HepG2 (cell line): ENCODE data around the gene NFYC. TPM values are rescaled to one million over a fixed set of nuclear protein-coding genes. Genes with fewer than 3 reads are reported as not detected.

Source experiments
- ATAC-seq: fragments of 200-7000 bp; cut with Tn5 transposase; 3 replicates; pipeline ENCODE4 v1.9.1; 2020; ENCODE audit warnings: mild to moderate bottlenecking, moderate library complexity
- BruUV-seq: library from RNA; stranded (reverse); fragments of 400-500 nt; replicated peaks from 2 replicates; lab custom pipeline; 2021; lab: Mats Ljungman, UMichigan
- CTCF ChIA-PET: fragments of 300-600 bp; formaldehyde crosslinking; extraction: SDS; loops from one replicate; lab custom pipeline; 2021; ENCODE audit warnings: low total read pairs, inconsistent platforms, low intra/inter-chr PET ratio; lab: Yijun Ruan, JAX
- POLR2A ChIA-PET: fragments of 350-600 bp; sonication (Branson Sonifier 250); formaldehyde crosslinking; loops from one replicate; lab custom pipeline; 2020; ENCODE audit warnings: antibody characterized with exemption, inconsistent platforms; lab: Yijun Ruan, JAX
- DNase-seq: peaks from one replicate; pipeline ENCODE4 v3.0.0-alpha.2; 2015; ENCODE audit warnings: low spot score
- FAIRE-seq: peaks from 3 replicates; lab custom pipeline; 2011; peaks lifted over from hg19 to GRCh38; lab: Jason Lieb, UNC
- H2AFZ ChIP-seq: one replicate; pipeline ENCODE4 v1.6.1; 2011; ENCODE audit warnings: low read length, inconsistent platforms
- H3K27ac ChIP-seq: fragments of 300-600 bp; 3 replicates; pipeline ENCODE4 v1.8.0; 2011; ENCODE audit warnings: mixed run types, mild to moderate bottlenecking, mixed read lengths, low read length, inconsistent platforms; ENCODE audit not compliant: insufficient read depth; ENCODE audit errors: extremely low read length
- H3K27me3 ChIP-seq, 2 experiments: fragments of 200-600 bp in 1 of 2; 2 replicates in 1 of 2; 3 replicates in 1 of 2; pipeline versions ENCODE4 v1.6.0 to v1.8.0; 2011; ENCODE audit warnings: low read length in 2 of 2, mild to moderate bottlenecking in 2 of 2, moderate library complexity in 2 of 2, inconsistent platforms in 1 of 2; ENCODE audit not compliant: insufficient read depth in 2 of 2, control insufficient read depth in 1 of 2
- H3K36me3 ChIP-seq, 2 experiments: fragments of 200-600 bp in 1 of 2; replicated peaks in 1 of 2; 2 replicates in 1 of 2; 3 replicates in 1 of 2; pipeline versions ENCODE4 v1.5.1 to v1.8.0; 2011; ENCODE audit warnings: low read length in 2 of 2, inconsistent platforms in 1 of 2; ENCODE audit not compliant: insufficient read depth in 2 of 2, control insufficient read depth in 1 of 2
- H3K4me1 ChIP-seq: 2 replicates; pipeline ENCODE4 v1.5.1; 2012; ENCODE audit warnings: low read length, inconsistent platforms; ENCODE audit not compliant: insufficient read depth
- H3K4me2 ChIP-seq: 2 replicates; pipeline ENCODE4 v1.6.0; 2011; ENCODE audit warnings: low read depth, low read length, inconsistent platforms
- H3K4me3 ChIP-seq, 3 experiments: fragments of 200-600 bp in 1 of 3; sonication (generic), shearing (Covaris generic) in 1 of 3; replicated peaks in 1 of 3; 2 replicates each; pipeline ENCODE4 v1.5.1; 2011 to 2016; ENCODE audit warnings: low read length in 3 of 3, inconsistent platforms in 2 of 3, low read depth in 2 of 3, mild to moderate bottlenecking in 2 of 3, control low read depth in 1 of 3, mixed read lengths in 1 of 3; ENCODE audit not compliant: insufficient read depth in 1 of 3
- H3K79me2 ChIP-seq: one replicate; pipeline ENCODE4 v1.6.1; 2011; ENCODE audit warnings: low read length, inconsistent platforms; ENCODE audit not compliant: insufficient read depth
- H3K9ac ChIP-seq: 2 replicates; pipeline ENCODE4 v1.6.0; 2011; ENCODE audit warnings: mild to moderate bottlenecking, low read depth, low read length, inconsistent platforms; ENCODE audit not compliant: insufficient read depth
- H3K9me3 ChIP-seq: 2 replicates; pipeline ENCODE4 v1.5.1; 2012; ENCODE audit warnings: mild to moderate bottlenecking, low read length
- H4K20me1 ChIP-seq: 2 replicates; pipeline ENCODE4 v1.6.0; 2011; ENCODE audit warnings: inconsistent platforms, mild to moderate bottlenecking, low read length, moderate library complexity; ENCODE audit not compliant: insufficient read depth
- KMT2B ChIP-seq: IDR thresholded peaks from 2 replicates; pipeline ENCODE4 v1.6.1; 2016; ENCODE audit warnings: missing genetic modification reagents, missing compliant biosample characterization
- SATB2 ChIP-seq: sonication (generic); formaldehyde crosslinking; IDR thresholded peaks from 2 replicates; pipeline ENCODE4 v1.5.0; 2020; ENCODE audit warnings: missing genetic modification reagents
- ZNF205 ChIP-seq: IDR thresholded peaks from 2 replicates; pipeline ENCODE4 v1.6.1; 2018; ENCODE audit warnings: missing biosample characterization, missing genetic modification reagents
- ZNF484 ChIP-seq: sonication (generic); formaldehyde crosslinking; IDR thresholded peaks from 2 replicates; pipeline ENCODE4 v1.5.1; 2020; ENCODE audit warnings: mild to moderate bottlenecking, low read depth, missing genetic modification reagents, borderline replicate concordance
- ZNF549 ChIP-seq: sonication (generic); formaldehyde crosslinking; IDR thresholded peaks from 2 replicates; pipeline ENCODE4 v1.5.0; 2020; ENCODE audit warnings: missing genetic modification reagents
- ZNF652 ChIP-seq: IDR thresholded peaks from 2 replicates; pipeline ENCODE4 v1.6.1; 2016; ENCODE audit warnings: low read depth, borderline replicate concordance
- ZNF678 ChIP-seq: sonication (generic); formaldehyde crosslinking; IDR thresholded peaks from 2 replicates; pipeline ENCODE4 v1.4.0; 2020; ENCODE audit warnings: mild to moderate bottlenecking, missing genetic modification reagents
- WGBS: methylation state at CpG from one replicate; pipeline ENCODE4 v1.1.6; 2017; ENCODE audit warnings: low lambda C conversion rate; 5-methylcytosine and 5-hydroxymethylcytosine counted together
- in situ Hi-C: cut with HindIII; loops from 2 replicates; pipeline ENCODE4 v1.10.0; 2017; ENCODE audit warnings: low pct_unique_long_range_greater_than_20kb; ENCODE audit not compliant: extremely low pct_ligation_motif_present
- intact Hi-C: fragments of 100-400 bp; cut with micrococcal nuclease; formaldehyde crosslinking; loops from one replicate; pipeline ENCODE4 v1.10.0; 2022; ENCODE audit not compliant: unreplicated experiment
- polyA plus RNA-seq, 8 experiments: library from polyadenylated mRNA; depleted of rRNA in 3 of 8; stranded (reverse) in 7 of 8; unstranded in 1 of 8; fragments of >200 nt; fragmentation: Illumina TruSeq in 4 of 8; extraction: Trizol in 4 of 8; gene quantifications; 2 replicates each; pipeline versions ENCODE4 v1.2.1 to v1.2.3, GENCODE V29; 2011 to 2016; ENCODE audit warnings: low read depth in 4 of 8, missing spikeins in 1 of 8, mixed read lengths in 1 of 8; ENCODE audit not compliant: insufficient read depth in 1 of 8
- total RNA-seq, 5 experiments: library from RNA; depleted of rRNA; stranded (reverse); fragments of >200 nt; fragmentation: Illumina TruSeq; extraction: Trizol; gene quantifications; 2 replicates each; pipeline ENCODE4 v1.2.3, GENCODE V29; 2016; ENCODE audit warnings: low read depth in 1 of 5
- TF ChIP-seq, protein P1 (sequence below): sonication (generic); IDR thresholded peaks from 2 replicates; pipeline ENCODE4 v1.6.1; 2016; ENCODE audit warnings: low read depth, borderline replicate concordance
- TF ChIP-seq, protein P2 (sequence below): IDR thresholded peaks from 2 replicates; pipeline ENCODE4 v1.4.0; 2020; ENCODE audit warnings: mild to moderate bottlenecking, missing genetic modification reagents
- TF ChIP-seq, protein P3 (sequence below): sonication (generic); formaldehyde crosslinking; IDR thresholded peaks from 2 replicates; pipeline ENCODE4 v1.4.0; 2020; ENCODE audit warnings: missing genetic modification reagents, low read depth, mild to moderate bottlenecking, borderline replicate concordance

NFYC gene
- total and polyA plus RNA-seq, 2 of the 13 experiments (the other 11 are each of a cell fraction or from before 2014, with no cell fraction given) = 33.9 to 73.7 TPM

GRCh38 chr1:40732756-40733301 is 41.3 kb downstream of the NFYC start:
- BruUV-seq = no TSS peak
- ATAC-seq = no peak

More at GRCh38 chr1:40732756-40733301, 41.3 kb downstream of the NFYC start:
- WGBS = 93% methylated on average over 2 of the region's 2 CpGs
- Histone ChIP-seq H3K4me3 (no peak overlapping the region), H3K79me2 (peaks cover 70% of the 10 kb centered on the region), H3K27ac (no peak overlapping the region), H4K20me1 (no peaks in the 10 kb centered on the region), H3K9ac (no peak overlapping the region), H2AFZ (no peak overlapping the region), H3K36me3 (peaks cover 1 to 12% of the 10 kb centered on the region in 2 experiments; a peak in 3 of 5 replicates), H3K4me1 (no peaks in the 10 kb centered on the region), H3K4me2 (no peak overlapping the region), H3K9me3 (no peaks in the 10 kb centered on the region), H3K27me3 (no peaks in the 10 kb centered on the region)
- DNase-seq = no peak
- CTCF ChIA-PET = no interaction called here
- POLR2A ChIA-PET = interaction anchor here (0.5 to 0.7 kb wide), 2 partner anchors 22 to 26 kb away, joined by 3 read pairs; no protein-coding TSS in a partner anchor
- intact Hi-C loops (no loop called here), in situ Hi-C loops (no loop called here)
- no peak for FAIRE-seq
- no peak for TF ChIP-seq ZNF205 (CRISPR knock-in tag)
- no peak for TF ChIP-seq ZNF549 (CRISPR knock-in tag)
- TF ChIP-seq, protein P1, sequence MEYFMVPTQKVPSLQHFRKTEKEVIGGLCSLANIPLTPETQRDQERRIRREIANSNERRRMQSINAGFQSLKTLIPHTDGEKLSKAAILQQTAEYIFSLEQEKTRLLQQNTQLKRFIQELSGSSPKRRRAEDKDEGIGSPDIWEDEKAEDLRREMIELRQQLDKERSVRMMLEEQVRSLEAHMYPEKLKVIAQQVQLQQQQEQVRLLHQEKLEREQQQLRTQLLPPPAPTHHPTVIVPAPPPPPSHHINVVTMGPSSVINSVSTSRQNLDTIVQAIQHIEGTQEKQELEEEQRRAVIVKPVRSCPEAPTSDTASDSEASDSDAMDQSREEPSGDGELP = no peak
- TF ChIP-seq SATB2 (CRISPR knock-in tag) = no peak
- no peak for TF ChIP-seq ZNF678 (CRISPR knock-in tag)
- TF ChIP-seq KMT2B (CRISPR knock-in tag) = no peak
- no peak for TF ChIP-seq ZNF484 (CRISPR knock-in tag)
- TF ChIP-seq, protein P2, sequence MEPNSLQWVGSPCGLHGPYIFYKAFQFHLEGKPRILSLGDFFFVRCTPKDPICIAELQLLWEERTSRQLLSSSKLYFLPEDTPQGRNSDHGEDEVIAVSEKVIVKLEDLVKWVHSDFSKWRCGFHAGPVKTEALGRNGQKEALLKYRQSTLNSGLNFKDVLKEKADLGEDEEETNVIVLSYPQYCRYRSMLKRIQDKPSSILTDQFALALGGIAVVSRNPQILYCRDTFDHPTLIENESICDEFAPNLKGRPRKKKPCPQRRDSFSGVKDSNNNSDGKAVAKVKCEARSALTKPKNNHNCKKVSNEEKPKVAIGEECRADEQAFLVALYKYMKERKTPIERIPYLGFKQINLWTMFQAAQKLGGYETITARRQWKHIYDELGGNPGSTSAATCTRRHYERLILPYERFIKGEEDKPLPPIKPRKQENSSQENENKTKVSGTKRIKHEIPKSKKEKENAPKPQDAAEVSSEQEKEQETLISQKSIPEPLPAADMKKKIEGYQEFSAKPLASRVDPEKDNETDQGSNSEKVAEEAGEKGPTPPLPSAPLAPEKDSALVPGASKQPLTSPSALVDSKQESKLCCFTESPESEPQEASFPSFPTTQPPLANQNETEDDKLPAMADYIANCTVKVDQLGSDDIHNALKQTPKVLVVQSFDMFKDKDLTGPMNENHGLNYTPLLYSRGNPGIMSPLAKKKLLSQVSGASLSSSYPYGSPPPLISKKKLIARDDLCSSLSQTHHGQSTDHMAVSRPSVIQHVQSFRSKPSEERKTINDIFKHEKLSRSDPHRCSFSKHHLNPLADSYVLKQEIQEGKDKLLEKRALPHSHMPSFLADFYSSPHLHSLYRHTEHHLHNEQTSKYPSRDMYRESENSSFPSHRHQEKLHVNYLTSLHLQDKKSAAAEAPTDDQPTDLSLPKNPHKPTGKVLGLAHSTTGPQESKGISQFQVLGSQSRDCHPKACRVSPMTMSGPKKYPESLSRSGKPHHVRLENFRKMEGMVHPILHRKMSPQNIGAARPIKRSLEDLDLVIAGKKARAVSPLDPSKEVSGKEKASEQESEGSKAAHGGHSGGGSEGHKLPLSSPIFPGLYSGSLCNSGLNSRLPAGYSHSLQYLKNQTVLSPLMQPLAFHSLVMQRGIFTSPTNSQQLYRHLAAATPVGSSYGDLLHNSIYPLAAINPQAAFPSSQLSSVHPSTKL (CRISPR knock-in tag) = no peak
- TF ChIP-seq, protein P3, sequence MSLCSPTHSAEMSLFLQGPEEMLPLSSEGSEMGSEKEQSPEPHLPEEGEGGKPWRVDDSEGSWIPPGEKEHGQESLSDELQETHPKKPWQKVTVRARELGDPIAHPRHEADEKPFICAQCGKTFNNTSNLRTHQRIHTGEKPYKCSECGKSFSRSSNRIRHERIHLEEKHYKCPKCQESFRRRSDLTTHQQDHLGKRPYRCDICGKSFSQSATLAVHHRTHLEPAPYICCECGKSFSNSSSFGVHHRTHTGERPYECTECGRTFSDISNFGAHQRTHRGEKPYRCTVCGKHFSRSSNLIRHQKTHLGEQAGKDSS (CRISPR knock-in tag) = no peak
- TF ChIP-seq ZNF652 (CRISPR knock-in tag) = no peak
